Hepatocyte (in vitro differentiated cells): ENCODE data around the gene STEAP2. TPM values are rescaled to one million over a fixed set of nuclear protein-coding genes. Genes with fewer than 3 reads are reported as not detected.

Experiments
- DNase-seq: peaks from one replicate; pipeline ENCODE4 v3.0.0-alpha.2; 2016; ENCODE audit warnings: low spot score
- H2AFZ ChIP-seq: fragments of 200-600 bp; sonication (generic); 2 replicates; pipeline ENCODE4 v1.6.0; 2016; ENCODE audit warnings: antibody characterized with exemption, mild to moderate bottlenecking
- H3K27ac ChIP-seq: fragments of 200-600 bp; sonication (generic); 2 replicates; pipeline ENCODE4 v1.5.1; 2016; ENCODE audit warnings: mild to moderate bottlenecking
- H3K27me3 ChIP-seq: fragments of 200-600 bp; sonication (generic); 2 replicates; pipeline ENCODE4 v1.6.1; 2016
- H3K36me3 ChIP-seq: fragments of 200-600 bp; sonication (generic); replicated peaks from 2 replicates; pipeline ENCODE4 v1.5.1; 2016; ENCODE audit warnings: low read depth; ENCODE audit not compliant: insufficient read depth
- H3K4me1 ChIP-seq: fragments of 200-600 bp; sonication (generic); 2 replicates; pipeline ENCODE4 v1.5.1; 2016; ENCODE audit warnings: mild to moderate bottlenecking, moderate library complexity; ENCODE audit not compliant: insufficient read depth
- H3K4me2 ChIP-seq: fragments of 200-600 bp; sonication (generic); 2 replicates; pipeline ENCODE4 v1.6.0; 2016
- H3K4me3 ChIP-seq: fragments of 200-600 bp; sonication (generic); 2 replicates; pipeline ENCODE4 v1.5.1; 2016; ENCODE audit warnings: mild to moderate bottlenecking
- H3K79me2 ChIP-seq: fragments of 200-600 bp; sonication (generic); 2 replicates; pipeline ENCODE4 v1.6.0; 2017; ENCODE audit warnings: mild to moderate bottlenecking
- H3K9me2 ChIP-seq: fragments of 200-600 bp; sonication (generic); replicated peaks from 2 replicates; pipeline ENCODE4 v1.6.0; 2017; ENCODE audit warnings: mild to moderate bottlenecking; ENCODE audit not compliant: insufficient read depth
- H3K9me3 ChIP-seq: fragments of 200-600 bp; sonication (generic); 2 replicates; pipeline ENCODE4 v1.5.1; 2016; ENCODE audit warnings: low read depth, mild to moderate bottlenecking
- H4K20me1 ChIP-seq: fragments of 200-600 bp; sonication (generic); 2 replicates; pipeline ENCODE4 v1.6.0; 2016; ENCODE audit warnings: mild to moderate bottlenecking; ENCODE audit not compliant: insufficient read depth, poor library complexity, severe bottlenecking
- CTCF ChIP-seq: fragments of 200-600 bp; sonication (generic); IDR thresholded peaks from 2 replicates; pipeline ENCODE4 v1.5.1; 2016; ENCODE audit warnings: antibody characterized with exemption, mild to moderate bottlenecking; ENCODE audit not compliant: poor library complexity
- EZH2 ChIP-seq: fragments of 200-600 bp; sonication (generic); IDR thresholded peaks from 2 replicates; pipeline ENCODE4 v1.6.1; 2016; ENCODE audit warnings: antibody characterized with exemption, mild to moderate bottlenecking, borderline replicate concordance
- EZH2phosphoT487 ChIP-seq: fragments of 200-600 bp; sonication (generic); IDR thresholded peaks from one replicate; pipeline ENCODE4 v1.6.1; 2018; ENCODE audit warnings: antibody characterized with exemption, mild to moderate bottlenecking, low read depth, moderate library complexity; ENCODE audit not compliant: unreplicated experiment, severe bottlenecking
- WGBS: methylation state at CpG from one replicate; pipeline ENCODE4 v1.1.6; 2016; ENCODE audit warnings: low lambda C conversion rate; ENCODE audit errors: missing lambda C conversion rate; 5-methylcytosine and 5-hydroxymethylcytosine counted together
- polyA plus RNA-seq: library from polyadenylated mRNA; unstranded; fragments of >200 nt; fragmentation: Nextera tagmentation; extraction: Ambion mirVana; gene quantifications from 2 replicates; pipeline ENCODE4 v1.2.1, GENCODE V29; 2016
- small RNA-seq: library from RNA; depleted of rRNA; stranded (forward); fragments of <200 nt; gene quantifications from one replicate; pipeline ENCODE3, GENCODE V24; 2014
- total RNA-seq: library from RNA; depleted of rRNA; stranded (reverse); fragments of >200 nt; gene quantifications from 2 replicates; pipeline ENCODE4 v1.2.3, GENCODE V29; 2014

Gene STEAP2
- total and polyA plus RNA-seq, 2 experiments from 2014 or later = 2.4 to 8.3 TPM

DNA sequence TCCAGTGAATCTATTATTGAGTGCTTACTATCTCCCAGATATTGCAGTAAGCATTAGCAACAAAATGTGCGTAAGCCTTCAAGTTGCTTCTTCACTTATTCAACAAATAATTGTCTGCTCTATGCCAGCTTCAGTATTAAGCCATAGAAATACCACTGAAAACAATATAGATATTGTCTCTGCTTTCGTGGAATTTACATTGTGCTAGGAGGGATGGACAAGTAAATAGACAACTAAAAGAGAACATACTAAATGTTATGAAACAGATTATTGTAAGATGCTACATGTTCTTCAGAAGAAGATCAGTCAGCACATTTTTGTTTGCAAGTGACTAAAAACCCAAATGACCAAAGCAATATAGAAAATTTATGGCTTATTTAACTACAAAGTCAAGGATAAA is 60.7 kb downstream of the STEAP2 start:
- Histone ChIP-seq H3K9me2 (no peaks in the 10 kb centered on the region), H3K9me3 (no peaks in the 10 kb centered on the region), H3K27ac (peak overlapping the region; percentile 16), H3K36me3 (no peaks in the 10 kb centered on the region), H3K4me1 (no peaks in the 10 kb centered on the region), H2AFZ (no peak overlapping the region), H3K27me3 (no peaks in the 10 kb centered on the region), H3K79me2 (no peaks in the 10 kb centered on the region), H4K20me1 (no peaks in the 10 kb centered on the region), H3K4me2 (no peak overlapping the region), H3K4me3 (no peak overlapping the region)
- TF ChIP-seq EZH2 (no peak), EZH2phosphoT487 (no peak), CTCF (no peak)
- no peak for DNase-seq
- 88% methylated on average over 2 of the region's 2 CpGs for WGBS

- Histone ChIP-seq H3K27ac (no peak overlapping the region), H4K20me1 (no peaks in the 10 kb centered on the region), H3K79me2 (no peaks in the 10 kb centered on the region), H2AFZ (no peak overlapping the region), H3K9me3 (no peaks in the 10 kb centered on the region), H3K4me3 (no peak overlapping the region), H3K27me3 (no peaks in the 10 kb centered on the region), H3K4me2 (no peak overlapping the region), H3K36me3 (no peaks in the 10 kb centered on the region), H3K4me1 (no peaks in the 10 kb centered on the region), H3K9me2 (no peaks in the 10 kb centered on the region)
- TF ChIP-seq EZH2phosphoT487 (no peak), EZH2 (no peak), CTCF (no peak)
- no peak for DNase-seq
Measured at GRCh38 chr7:90274161-90274560, 62.6 kb downstream of the STEAP2 start.

- TF ChIP-seq EZH2 (no peak), EZH2phosphoT487 (no peak), CTCF (no peak)
- Histone ChIP-seq H3K4me1 (no peaks in the 10 kb centered on the region), H3K27me3 (no peaks in the 10 kb centered on the region), H3K4me2 (no peak overlapping the region), H3K4me3 (no peak overlapping the region), H3K9me2 (no peaks in the 10 kb centered on the region), H2AFZ (no peak overlapping the region), H3K27ac (peak overlapping the region; percentile 30), H4K20me1 (no peaks in the 10 kb centered on the region), H3K9me3 (no peaks in the 10 kb centered on the region), H3K36me3 (no peaks in the 10 kb centered on the region), H3K79me2 (no peaks in the 10 kb centered on the region)
- DNase-seq = peak; percentile 23
- WGBS = 70% methylated on average over 5 of the region's 5 CpGs
Measured at GRCh38 chr7:90276033-90276728, 64.6 kb downstream of the STEAP2 start.

Small RNA genes within 50 kb of the gene (small RNA-seq; reads per million reads assigned to genes)
- not detected for gene RF00019

Other genes starting within 250 kb of the STEAP2 start
- gene STEAP1, start 57.3 kb upstream of the STEAP2 start, total RNA-seq = 13.6 and 16.7 TPM in 2 replicates
- 8.5 and 15.5 TPM in 2 replicates for gene STEAP1, start 57.3 kb upstream of the STEAP2 start, polyA plus RNA-seq
- 4.3 and 7.3 TPM in 2 replicates for gene CFAP69, start 33.4 kb downstream of the STEAP2 start, total RNA-seq
- gene CFAP69, start 33.4 kb downstream of the STEAP2 start, polyA plus RNA-seq = 1.6 and 1.7 TPM in 2 replicates
- gene FAM237B, start 109.6 kb downstream of the STEAP2 start, total RNA-seq = not detected in 2 replicates
- gene FAM237B, start 109.6 kb downstream of the STEAP2 start, polyA plus RNA-seq = not detected in 2 replicates
- gene GTPBP10, start 135.0 kb downstream of the STEAP2 start, total RNA-seq = 13.0 and 13.1 TPM in 2 replicates
- gene GTPBP10, start 135.0 kb downstream of the STEAP2 start, polyA plus RNA-seq = 6.9 and 11.2 TPM in 2 replicates
- 52.7 and 53.0 TPM in 2 replicates for gene CLDN12, start 191.7 kb downstream of the STEAP2 start, total RNA-seq
- 19.0 and 21.2 TPM in 2 replicates for gene CLDN12, start 191.7 kb downstream of the STEAP2 start, polyA plus RNA-seq